T-cell (primary cell): ENCODE results near the gene GTPBP1. TPM values are rescaled to one million over a fixed set of nuclear protein-coding genes. Genes with fewer than 3 reads are reported as not detected.

Experiments
- ATAC-seq, 4 experiments: fragments of 200-7000 bp in 3 of 4; fragments of 150-1000 bp in 1 of 4; cut with Tn5 transposase; replicated peaks in 1 of 4; 1 replicate in 3 of 4; 2 replicates in 1 of 4; pipeline ENCODE4 v1.10.0; 2021; ENCODE audit warnings: moderate library complexity in 3 of 4, mild to moderate bottlenecking in 2 of 4, moderate number of reproducible peaks in 1 of 4
- CTCF ChIA-PET, 2 donors: fragments of 300-600 bp; sonication (Branson Sonifier 250); formaldehyde crosslinking; loops; one replicate each; lab custom pipeline; 2022; ENCODE audit warnings: antibody characterized with exemption in 2 of 2; lab: Charles Lee
- POLR2A ChIA-PET, 2 donors: fragments of 300-600 bp; sonication (Branson Sonifier 250); formaldehyde crosslinking; loops; one replicate each; lab custom pipeline; 2022; ENCODE audit warnings: antibody characterized with exemption in 2 of 2; lab: Charles Lee
- DNase-seq, 35 experiments: peaks; one replicate each; pipeline versions ENCODE4 v3.0.0 to v3.0.0-alpha.2; 2013 to 2023
- H3K27ac ChIP-seq: one replicate; pipeline ENCODE4 v1.5.1; 2013; ENCODE audit warnings: low read length
- H3K27me3 ChIP-seq, 2 experiments: replicated peaks in 1 of 2; 1 replicate in 1 of 2; 2 replicates in 1 of 2; pipeline versions ENCODE4 v1.6.1 to v1.7.0; 2013; ENCODE audit warnings: low read length in 1 of 2, mixed read lengths in 1 of 2; ENCODE audit not compliant: control insufficient read depth in 2 of 2, insufficient read depth in 2 of 2; ENCODE audit errors: extremely low read depth in 1 of 2
- H3K36me3 ChIP-seq, 2 donors: 1 replicate in 1 of 2; 2 replicates in 1 of 2; pipeline versions ENCODE4 v1.6.1 to v1.7.0; 2013; ENCODE audit warnings: low read length in 1 of 2; ENCODE audit not compliant: control insufficient read depth in 2 of 2, insufficient read depth in 1 of 2; ENCODE audit errors: extremely low read depth in 1 of 2
- H3K4me1 ChIP-seq, 2 experiments: 1 replicate in 1 of 2; 2 replicates in 1 of 2; pipeline versions ENCODE4 v1.6.1 to v1.7.0; 2013; ENCODE audit warnings: low read length in 2 of 2, mixed read lengths in 1 of 2; ENCODE audit not compliant: insufficient read depth in 2 of 2, control insufficient read depth in 1 of 2; ENCODE audit errors: extremely low read depth in 1 of 2
- H3K4me3 ChIP-seq, 2 donors: 1 replicate in 1 of 2; 2 replicates in 1 of 2; pipeline versions ENCODE4 v1.5.1 to v1.7.0; 2013; ENCODE audit warnings: mild to moderate bottlenecking in 2 of 2, low read length in 1 of 2, moderate library complexity in 1 of 2; ENCODE audit not compliant: control insufficient read depth in 1 of 2; ENCODE audit errors: extremely low read depth in 1 of 2
- H3K9me3 ChIP-seq: 2 replicates; pipeline ENCODE4 v1.7.0; 2013
- H3K27ac Mint-ChIP-seq, 2 donors: one replicate each; pipeline ENCODE4 v1.8.0; 2020 to 2021; ENCODE audit warnings: mild to moderate bottlenecking in 2 of 2, mixed read lengths in 2 of 2
- H3K27me3 Mint-ChIP-seq, 2 donors: one replicate each; pipeline ENCODE4 v1.8.0; 2021 to 2022; ENCODE audit warnings: mixed read lengths in 2 of 2
- H3K36me3 Mint-ChIP-seq: one replicate; pipeline ENCODE4 v1.8.0; 2021; ENCODE audit warnings: mixed read lengths
- H3K4me1 Mint-ChIP-seq, 3 donors: one replicate each; pipeline ENCODE4 v1.8.0; 2020 to 2022; ENCODE audit warnings: mixed read lengths in 3 of 3, mild to moderate bottlenecking in 1 of 3
- H3K4me3 Mint-ChIP-seq, 3 donors: one replicate each; pipeline ENCODE4 v1.8.0; 2020 to 2022; ENCODE audit warnings: mild to moderate bottlenecking in 3 of 3, mixed read lengths in 3 of 3, moderate library complexity in 3 of 3
- H3K9me3 Mint-ChIP-seq, 3 donors: one replicate each; pipeline ENCODE4 v1.8.0; 2020 to 2022; ENCODE audit warnings: mixed read lengths in 3 of 3
- WGBS: methylation state at CpG from one replicate; pipeline ENCODE4 v1.1.5; 2013; ENCODE audit warnings: missing lambda C conversion rate; ENCODE audit not compliant: insufficient coverage; 5-methylcytosine and 5-hydroxymethylcytosine counted together
- total RNA-seq, 35 experiments: library from RNA in 6 of 35; stranded (reverse) in 6 of 35; fragments of 120-200 nt in 1 of 35; gene quantifications; one replicate each; pipeline versions ENCODE4 v1.2.1 to v1.2.4 and lab custom pipeline; 2013 to 2026

The GTPBP1 gene
- total RNA-seq, 5 donors from 2014 or later (not counting 1 experiment from before 2014, with no cell fraction given) = 79.1 to 229 (median 83.3) TPM

DNA sequence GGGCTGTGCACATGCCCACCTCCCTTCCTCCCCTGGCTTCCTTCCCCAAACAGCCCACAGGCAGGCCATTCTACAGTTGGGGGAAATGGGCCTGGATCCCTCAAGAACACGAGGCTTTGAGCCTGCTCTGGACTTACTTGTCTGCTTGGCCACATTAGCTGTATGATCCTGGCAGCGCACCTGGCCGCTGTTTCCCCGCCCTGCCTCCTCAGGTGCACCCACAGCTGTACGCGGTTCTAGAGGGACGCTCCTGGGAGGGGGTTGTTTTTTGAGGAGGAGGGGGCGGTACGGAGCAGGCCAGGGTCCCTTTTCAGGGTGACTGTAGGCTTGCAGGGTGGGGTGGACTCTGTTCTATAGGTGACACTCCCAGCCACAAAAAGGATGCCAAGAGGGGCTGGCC lies 61.6 kb downstream of the GTPBP1 start:
- peaks cover 0 to 14% of the 10 kb centered on the region in 2 experiments for H3K4me1 ChIP-seq
- ChIA-PET CTCF (interaction anchor here (0.6 to 1.1 kb wide), 4 partner anchors 12 to 42 kb away, joined by 3 to 12 read pairs (median 4); no protein-coding TSS in a partner anchor), POLR2A (no interaction called here)
- H3K4me1 Mint-ChIP-seq = peaks cover 0 to 13% (median 8%) of the 10 kb centered on the region in 3 donors
- H3K4me3 Mint-ChIP-seq = no peak overlapping the region
- DNase-seq = no peak
- no peak for ATAC-seq
- no peaks in the 10 kb centered on the region for H3K36me3 ChIP-seq
- no peak overlapping the region for H3K4me3 ChIP-seq
- 91% methylated on average over 7 of the region's 9 CpGs for WGBS
- H3K27me3 Mint-ChIP-seq = no peaks in the 10 kb centered on the region
- no peak overlapping the region for H3K27ac ChIP-seq
- no peaks in the 10 kb centered on the region for H3K9me3 Mint-ChIP-seq
- H3K27ac Mint-ChIP-seq = no peak overlapping the region
- peaks cover 0 to 11% of the 10 kb centered on the region in 2 experiments for H3K27me3 ChIP-seq
- no peaks in the 10 kb centered on the region for H3K36me3 Mint-ChIP-seq
- no peaks in the 10 kb centered on the region for H3K9me3 ChIP-seq

DNA sequence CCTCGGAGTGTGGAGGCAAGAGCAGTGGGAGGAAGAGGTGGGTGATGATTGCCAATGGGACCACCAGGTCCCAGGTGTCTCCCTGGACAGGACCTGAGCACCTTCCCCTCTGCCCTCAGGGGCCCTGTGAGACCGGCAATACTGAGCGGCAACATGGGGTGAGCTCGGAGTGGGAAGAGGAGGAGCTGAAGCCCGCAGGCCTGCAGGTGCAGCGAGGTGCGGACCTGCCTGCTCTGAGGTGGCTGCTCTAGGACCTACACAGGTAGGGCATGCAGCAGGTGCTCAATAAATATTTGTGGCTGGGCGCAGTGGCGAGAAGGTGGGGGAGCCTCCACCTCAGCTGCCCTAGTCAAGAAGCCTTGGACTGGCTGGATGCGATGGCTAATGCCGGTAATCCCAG lies 62.3 kb downstream of the GTPBP1 start:
- H3K27ac ChIP-seq = no peak overlapping the region
- 99% methylated on average over 10 of the region's 11 CpGs for WGBS
- no peaks in the 10 kb centered on the region for H3K9me3 ChIP-seq
- no peaks in the 10 kb centered on the region for H3K36me3 Mint-ChIP-seq
- peaks cover 0 to 14% of the 10 kb centered on the region in 2 experiments for H3K4me1 ChIP-seq
- H3K27ac Mint-ChIP-seq = peak overlapping the region in 1 of 2 donors; percentile 59
- ChIA-PET CTCF (interaction anchor here (0.6 to 1.7 kb wide), 5 partner anchors 10 to 351 kb away, joined by 3 to 8 read pairs (median 3); no protein-coding TSS in a partner anchor), POLR2A (interaction anchor here in 1 of 2 donors (0.5 kb wide), 1 partner anchor 642 kb away, joined by 3 read pairs; no protein-coding TSS in a partner anchor)
- peaks cover 0 to 13% (median 8%) of the 10 kb centered on the region in 3 donors for H3K4me1 Mint-ChIP-seq
- H3K36me3 ChIP-seq = no peaks in the 10 kb centered on the region
- no peaks in the 10 kb centered on the region for H3K27me3 Mint-ChIP-seq
- no peak overlapping the region for H3K4me3 Mint-ChIP-seq
- peaks cover 0 to 11% of the 10 kb centered on the region in 2 experiments for H3K27me3 ChIP-seq
- ATAC-seq (no peak), DNase-seq (no peak)
- no peak overlapping the region for H3K4me3 ChIP-seq
- H3K9me3 Mint-ChIP-seq = no peaks in the 10 kb centered on the region

DNA sequence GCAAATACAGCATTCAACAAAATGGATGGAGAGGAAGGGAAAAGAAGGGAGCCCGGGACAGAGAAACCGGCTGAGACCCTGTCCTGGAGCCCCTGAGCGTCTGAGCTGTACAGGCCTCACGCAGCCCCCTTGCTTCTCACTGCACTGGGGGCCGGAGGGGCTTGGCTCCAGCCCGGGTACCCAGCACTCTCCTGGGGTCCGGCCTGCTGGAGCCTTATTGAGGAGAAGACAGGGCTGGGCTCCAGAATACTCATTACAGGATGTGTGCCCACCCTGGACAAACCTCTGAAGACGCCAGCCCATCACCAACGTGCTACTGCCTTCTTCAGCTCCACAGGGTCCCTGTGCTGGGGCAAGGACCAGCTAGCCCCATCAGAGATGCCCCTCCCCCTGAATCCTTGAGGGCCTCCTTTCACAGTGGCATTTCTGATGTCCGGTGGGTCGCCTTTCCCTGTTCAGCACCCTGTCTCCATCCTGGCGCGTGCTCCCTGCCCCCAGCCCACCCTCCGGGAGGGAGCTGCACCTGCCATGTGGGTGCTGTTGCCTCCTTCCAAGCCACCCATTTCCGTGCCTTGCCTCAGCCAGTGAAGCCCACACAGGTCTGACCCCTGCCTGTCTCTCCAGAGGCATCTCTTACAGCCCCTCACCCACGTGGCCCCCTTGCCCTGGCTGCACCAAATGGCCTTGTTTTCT lies 64.7 kb downstream of the GTPBP1 start:
- H3K9me3 Mint-ChIP-seq = no peaks in the 10 kb centered on the region
- H3K4me1 ChIP-seq = peaks cover 0 to 17% of the 10 kb centered on the region in 2 experiments
- no peaks in the 10 kb centered on the region for H3K36me3 Mint-ChIP-seq
- POLR2A ChIA-PET = no interaction called here
- no peaks in the 10 kb centered on the region for H3K36me3 ChIP-seq
- peaks cover 0 to 13% of the 10 kb centered on the region in 2 experiments for H3K27me3 ChIP-seq
- H3K27me3 Mint-ChIP-seq = no peaks in the 10 kb centered on the region
- ATAC-seq (no peak), DNase-seq (no peak)
- no peak overlapping the region for H3K27ac ChIP-seq
- CTCF ChIA-PET = no interaction called here
- no peak overlapping the region for H3K27ac Mint-ChIP-seq
- H3K4me3 Mint-ChIP-seq = no peak overlapping the region
- H3K4me3 ChIP-seq = no peak overlapping the region
- peaks cover 3 to 11% (median 9%) of the 10 kb centered on the region in 3 donors for H3K4me1 Mint-ChIP-seq
- WGBS = 86% methylated on average over 15 of the region's 16 CpGs
- no peaks in the 10 kb centered on the region for H3K9me3 ChIP-seq

DNA sequence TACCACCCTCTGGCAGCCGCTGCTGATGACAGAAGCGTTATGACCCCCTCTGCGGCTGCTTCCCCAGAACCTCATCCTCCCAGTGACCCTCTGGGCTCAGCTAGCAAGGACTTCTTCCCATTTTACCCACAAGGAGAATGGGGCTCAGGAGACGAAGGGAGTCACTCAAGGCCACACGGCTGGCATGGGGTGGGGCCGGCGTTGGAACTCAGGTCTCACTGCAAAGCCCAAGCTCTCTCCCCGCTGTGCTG lies 66.8 kb downstream of the GTPBP1 start:
- Mint-ChIP-seq H3K4me1 (peaks cover 4 to 6% (median 4%) of the 10 kb centered on the region in 3 donors), H3K27me3 (no peaks in the 10 kb centered on the region), H3K36me3 (no peaks in the 10 kb centered on the region), H3K4me3 (no peak overlapping the region), H3K27ac (no peak overlapping the region), H3K9me3 (no peaks in the 10 kb centered on the region)
- H3K4me1 ChIP-seq = peaks cover 0 to 10% of the 10 kb centered on the region in 2 experiments
- H3K27ac ChIP-seq = no peak overlapping the region
- no peak overlapping the region for H3K4me3 ChIP-seq
- no peaks in the 10 kb centered on the region for H3K9me3 ChIP-seq
- POLR2A ChIA-PET = no interaction called here
- peaks cover 0 to 11% of the 10 kb centered on the region in 2 experiments for H3K27me3 ChIP-seq
- ATAC-seq (no peak), DNase-seq (no peak)
- no peaks in the 10 kb centered on the region for H3K36me3 ChIP-seq
- CTCF ChIA-PET = no interaction called here
- 87% methylated on average over 8 of the region's 8 CpGs for WGBS

DNA sequence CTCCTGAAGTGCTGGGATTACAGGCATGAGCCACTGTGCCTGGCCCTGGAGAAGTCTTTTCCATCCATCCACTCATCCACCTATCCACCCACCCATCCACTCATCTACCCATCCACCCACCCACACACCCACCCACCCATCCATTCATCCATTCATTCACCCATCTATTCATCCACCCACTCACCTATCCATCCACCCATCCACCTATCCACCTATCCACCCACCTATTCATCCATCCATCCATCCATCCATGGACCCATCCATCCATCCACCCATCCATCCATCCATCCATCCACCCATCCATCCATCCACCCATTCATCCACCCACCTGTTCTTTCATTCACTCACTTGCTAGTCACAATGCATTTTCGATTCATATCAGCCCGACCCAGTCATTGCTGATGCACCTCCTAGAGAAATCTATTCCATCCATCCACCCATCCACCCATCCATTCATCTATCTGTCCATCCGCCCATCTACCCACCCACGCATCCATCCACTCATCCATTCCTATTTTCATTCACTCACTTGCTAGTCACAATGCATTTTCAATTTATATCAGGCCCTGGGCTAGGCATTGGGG lies 67.7 kb downstream of the GTPBP1 start:
- no peak overlapping the region for H3K27ac ChIP-seq
- ChIA-PET CTCF (no interaction called here), POLR2A (no interaction called here)
- WGBS = 85% methylated on average over 4 of the region's 4 CpGs
- H3K27ac Mint-ChIP-seq = no peak overlapping the region
- no peaks in the 10 kb centered on the region for H3K27me3 Mint-ChIP-seq
- H3K9me3 ChIP-seq = no peaks in the 10 kb centered on the region
- no peaks in the 10 kb centered on the region for H3K36me3 ChIP-seq
- H3K4me3 ChIP-seq = no peak overlapping the region
- peaks cover 0 to 10% of the 10 kb centered on the region in 2 experiments for H3K4me1 ChIP-seq
- no peak overlapping the region for H3K4me3 Mint-ChIP-seq
- H3K27me3 ChIP-seq = peaks cover 0 to 7% of the 10 kb centered on the region in 2 experiments
- no peak for DNase-seq
- ATAC-seq = no peak
- H3K9me3 Mint-ChIP-seq = no peaks in the 10 kb centered on the region
- peaks cover 4 to 6% (median 4%) of the 10 kb centered on the region in 3 donors for H3K4me1 Mint-ChIP-seq
- peaks cover 4% of the 10 kb centered on the region for H3K36me3 Mint-ChIP-seq

DNA sequence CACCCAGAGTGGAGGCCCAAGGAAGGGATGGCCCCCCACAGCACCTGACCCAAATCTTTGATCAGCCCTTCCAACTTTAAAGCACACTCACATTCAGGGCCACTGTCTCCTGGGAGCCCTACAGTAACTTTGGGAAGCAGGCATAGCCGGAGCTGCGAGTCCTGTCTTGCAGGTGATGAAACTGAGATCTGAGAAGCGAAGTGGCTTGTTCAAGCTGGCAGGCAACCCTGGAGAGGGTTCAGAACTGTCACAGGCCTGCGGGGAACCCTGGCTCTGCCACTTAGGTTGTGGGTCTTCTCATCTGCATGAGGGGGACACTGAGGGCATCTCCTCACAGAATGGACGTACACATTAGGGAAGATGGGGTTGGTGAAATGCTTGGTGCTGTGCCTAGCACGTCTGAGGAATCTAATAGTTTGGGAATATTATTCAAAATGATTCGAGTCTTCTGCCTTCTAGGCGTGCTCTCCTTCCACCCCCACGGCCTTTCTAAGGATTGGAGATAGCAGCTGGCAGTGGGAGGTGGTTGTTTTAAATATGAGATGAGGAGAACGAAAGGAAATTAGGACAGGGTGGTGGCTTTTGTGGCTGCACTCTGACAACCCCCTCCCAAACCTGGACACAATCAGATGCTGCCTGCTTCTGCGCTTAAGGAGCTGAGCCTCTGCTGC lies 68.9 kb downstream of the GTPBP1 start:
- Mint-ChIP-seq H3K27ac (no peak overlapping the region), H3K36me3 (peaks cover 13% of the 10 kb centered on the region), H3K4me3 (no peak overlapping the region), H3K4me1 (peaks cover 0 to 6% (median 1%) of the 10 kb centered on the region in 3 donors), H3K27me3 (no peaks in the 10 kb centered on the region), H3K9me3 (no peaks in the 10 kb centered on the region)
- H3K36me3 ChIP-seq = peaks cover 0 to 3% of the 10 kb centered on the region in 2 donors
- no peak overlapping the region for H3K4me3 ChIP-seq
- ChIA-PET POLR2A (no interaction called here), CTCF (no interaction called here)
- H3K27me3 ChIP-seq = peaks cover 0 to 7% of the 10 kb centered on the region in 2 experiments
- H3K4me1 ChIP-seq = peaks cover 0 to 4% of the 10 kb centered on the region in 2 experiments
- no peak overlapping the region for H3K27ac ChIP-seq
- 75% methylated on average over 6 of the region's 11 CpGs for WGBS
- no peaks in the 10 kb centered on the region for H3K9me3 ChIP-seq
- DNase-seq (no peak), ATAC-seq (no peak)
